ENCODE measurements around the gene SRGAP1. TPM values are rescaled to one million over a fixed set of nuclear protein-coding genes. Genes with fewer than 3 reads are reported as not detected.

The SRGAP1 gene
- total and polyA plus RNA-seq, 2 experiments from 2014 or later: 13.0 to 29.4 TPM

GRCh38 chr12:63978519-63978918, 134.0 kb downstream of the SRGAP1 start:
- no peak for TF ChIP-seq EZH2 (IDR thresholded peaks at IDR 0.05; ENCODE audit: insufficient read depth, poor library complexity, severe bottlenecking)
- TF ChIP-seq EZH2phosphoT487 (IDR thresholded peaks at IDR 0.05; ENCODE audit: insufficient read depth, low read depth): no peak
- Histone ChIP-seq H3K9me2 (ENCODE audit: insufficient read depth) (no peaks in the 10 kb centered on the region), H3K4me2 (ENCODE audit: unreplicated experiment) (peak overlapping the region; percentile 40), H4K20me1 (ENCODE audit: insufficient read depth) (no peaks in the 10 kb centered on the region), H3K9me3 (ENCODE audit: low read depth) (no peaks in the 10 kb centered on the region), H3K79me2 (ENCODE audit: insufficient read depth) (peaks cover 95% of the 10 kb centered on the region), H3K4me1 (ENCODE audit: insufficient read depth) (peaks cover 45% of the 10 kb centered on the region), H3K27me3 (replicated peaks; ENCODE audit: insufficient read depth) (no peaks in the 10 kb centered on the region), H3K9ac (0 out of 2 replicates have a peak overlapping the region, but pooled peaks have one; percentile 11), H3K36me3 (ENCODE audit: low read depth) (0 out of 2 replicates have a peak, but pooled peaks cover 3% of the 10 kb centered on the region), H2AFZ (no peak overlapping the region), H3F3A (ENCODE audit: insufficient read depth) (peaks cover 40% of the 10 kb centered on the region), H3K27ac (peak overlapping the region; percentile 66), H3K4me3 (no peak overlapping the region)
- peak; percentile 93 for DNase-seq
- in situ Hi-C loops (cut with MboI): no loop called here
- 0% methylated on average over 1 of the region's 1 CpG for WGBS, 2 experiments (ENCODE audit: low coverage in 1 of 2, low lambda C conversion rate in 2 of 2, missing lambda C conversion rate in 2 of 2)

GRCh38 chr12:63980211-63980610, 135.7 kb downstream of the SRGAP1 start:
- 96 to 98% methylated on average over 4 of the region's 4 CpGs for WGBS, 2 experiments (ENCODE audit: low coverage in 1 of 2, low lambda C conversion rate in 2 of 2, missing lambda C conversion rate in 2 of 2)
- DNase-seq: no peak
- no peaks in the 10 kb centered on the region for H3K9me2 ChIP-seq (ENCODE audit: insufficient read depth)
- TF ChIP-seq EZH2 (IDR thresholded peaks at IDR 0.05; ENCODE audit: insufficient read depth, poor library complexity, severe bottlenecking) (no peak), EZH2phosphoT487 (IDR thresholded peaks at IDR 0.05; ENCODE audit: insufficient read depth, low read depth) (no peak)
- H3F3A ChIP-seq (ENCODE audit: insufficient read depth): peaks cover 40% of the 10 kb centered on the region
- in situ Hi-C loops (cut with MboI): no loop called here
- peaks cover 94% of the 10 kb centered on the region for H3K79me2 ChIP-seq (ENCODE audit: insufficient read depth)
- H3K4me2 ChIP-seq (ENCODE audit: unreplicated experiment): no peak overlapping the region
- H4K20me1 ChIP-seq (ENCODE audit: insufficient read depth): no peaks in the 10 kb centered on the region
- no peak overlapping the region for H3K27ac ChIP-seq
- H3K9ac ChIP-seq: no peak overlapping the region
- no peaks in the 10 kb centered on the region for H3K27me3 ChIP-seq (replicated peaks; ENCODE audit: insufficient read depth)
- H3K4me1 ChIP-seq (ENCODE audit: insufficient read depth): peaks cover 36% of the 10 kb centered on the region
- no peak overlapping the region for H2AFZ ChIP-seq
- no peak overlapping the region for H3K4me3 ChIP-seq
- no peaks in the 10 kb centered on the region for H3K9me3 ChIP-seq (ENCODE audit: low read depth)
- peaks cover 12% of the 10 kb centered on the region; the same call in 1 of the 2 replicates for H3K36me3 ChIP-seq (ENCODE audit: low read depth)

GRCh38 chr12:63981343-63981742, 136.8 kb downstream of the SRGAP1 start:
- no peak overlapping the region for H3K9ac ChIP-seq
- H3F3A ChIP-seq (ENCODE audit: insufficient read depth): peaks cover 40% of the 10 kb centered on the region
- no peak overlapping the region for H3K4me3 ChIP-seq
- 29 to 43% methylated on average over 2 of the region's 2 CpGs for WGBS, 2 experiments (ENCODE audit: low coverage in 1 of 2, low lambda C conversion rate in 2 of 2, missing lambda C conversion rate in 2 of 2)
- H4K20me1 ChIP-seq (ENCODE audit: insufficient read depth): no peaks in the 10 kb centered on the region
- TF ChIP-seq EZH2 (IDR thresholded peaks at IDR 0.05; ENCODE audit: insufficient read depth, poor library complexity, severe bottlenecking) (no peak), EZH2phosphoT487 (IDR thresholded peaks at IDR 0.05; ENCODE audit: insufficient read depth, low read depth) (no peak)
- peaks cover 94% of the 10 kb centered on the region for H3K79me2 ChIP-seq (ENCODE audit: insufficient read depth)
- H3K9me3 ChIP-seq (ENCODE audit: low read depth): no peaks in the 10 kb centered on the region
- H3K4me2 ChIP-seq (ENCODE audit: unreplicated experiment): no peak overlapping the region
- DNase-seq: no peak
- H3K27ac ChIP-seq: peak overlapping the region; percentile 25; the same call in 1 of the 2 replicates
- H3K27me3 ChIP-seq (replicated peaks; ENCODE audit: insufficient read depth): no peaks in the 10 kb centered on the region
- H2AFZ ChIP-seq: no peak overlapping the region
- H3K36me3 ChIP-seq (ENCODE audit: low read depth): peaks cover 12% of the 10 kb centered on the region; the same call in 1 of the 2 replicates
- no peaks in the 10 kb centered on the region for H3K9me2 ChIP-seq (ENCODE audit: insufficient read depth)
- peaks cover 36% of the 10 kb centered on the region for H3K4me1 ChIP-seq (ENCODE audit: insufficient read depth)
- in situ Hi-C loops (cut with MboI): no loop called here

GRCh38 chr12:63982604-63983295, 138.2 kb downstream of the SRGAP1 start:
- in situ Hi-C loops (cut with MboI): no loop called here
- Histone ChIP-seq H3K4me3 (no peak overlapping the region), H3K36me3 (ENCODE audit: low read depth) (peaks cover 12% of the 10 kb centered on the region; the same call in 1 of the 2 replicates), H4K20me1 (ENCODE audit: insufficient read depth) (no peaks in the 10 kb centered on the region), H3K9ac (no peak overlapping the region), H3K9me2 (ENCODE audit: insufficient read depth) (no peaks in the 10 kb centered on the region), H2AFZ (no peak overlapping the region), H3K4me1 (ENCODE audit: insufficient read depth) (peaks cover 28% of the 10 kb centered on the region), H3F3A (ENCODE audit: insufficient read depth) (peaks cover 35% of the 10 kb centered on the region), H3K27me3 (replicated peaks; ENCODE audit: insufficient read depth) (no peaks in the 10 kb centered on the region), H3K9me3 (ENCODE audit: low read depth) (no peaks in the 10 kb centered on the region), H3K27ac (peak overlapping the region; percentile 25), H3K79me2 (ENCODE audit: insufficient read depth) (peaks cover 94% of the 10 kb centered on the region), H3K4me2 (ENCODE audit: unreplicated experiment) (no peak overlapping the region)
- TF ChIP-seq EZH2phosphoT487 (IDR thresholded peaks at IDR 0.05; ENCODE audit: insufficient read depth, low read depth) (no peak), EZH2 (IDR thresholded peaks at IDR 0.05; ENCODE audit: insufficient read depth, poor library complexity, severe bottlenecking) (no peak)
- DNase-seq: peak; percentile 40
- 39 to 44% methylated on average over 4 of the region's 4 CpGs for WGBS, 2 experiments (ENCODE audit: low coverage in 1 of 2, low lambda C conversion rate in 2 of 2, missing lambda C conversion rate in 2 of 2)
